OCI-LY7 (cell line): ENCODE data around the gene IL1RAPL1.

Source experiments
- EZH2phosphoT487 ChIP-seq: fragments of 200-600 bp; sonication (generic); IDR thresholded peaks from 2 replicates; pipeline ENCODE4 v1.6.1; 2018; ENCODE audit warnings: low read depth, borderline replicate concordance, mild to moderate bottlenecking, mixed run types, antibody characterized with exemption, low read length, moderate library complexity, mixed read lengths
- TF ChIP-seq, protein P1 (sequence below): fragments of 200-600 bp; sonication (generic); conservative IDR thresholded peaks from 2 replicates; pipeline ENCODE4 v1.5.1; 2014; ENCODE audit warnings: mild to moderate bottlenecking, antibody characterized with exemption, low read length, moderate library complexity, mixed read lengths

DNA sequence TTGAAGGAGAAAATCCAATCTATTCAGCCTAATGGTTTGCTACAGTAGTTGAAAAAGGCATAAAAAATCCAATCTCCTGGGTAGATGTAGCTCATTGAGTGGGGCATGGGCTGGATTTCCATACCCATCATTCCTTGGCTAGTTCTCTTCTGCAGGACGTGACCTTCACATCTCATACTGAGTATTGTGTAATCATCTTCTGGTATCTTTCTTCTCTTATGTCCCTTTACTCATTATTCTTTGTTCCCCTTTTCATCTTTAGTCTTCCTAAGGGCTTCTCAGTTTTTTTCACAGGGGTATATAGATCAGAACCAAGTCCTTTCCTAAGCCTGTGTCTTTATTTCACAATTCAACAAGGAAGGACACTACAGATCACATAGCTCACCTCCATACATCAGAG is 900.5 kb downstream of the IL1RAPL1 start:
- TF ChIP-seq EZH2phosphoT487, result no peak
- TF ChIP-seq, protein P1, sequence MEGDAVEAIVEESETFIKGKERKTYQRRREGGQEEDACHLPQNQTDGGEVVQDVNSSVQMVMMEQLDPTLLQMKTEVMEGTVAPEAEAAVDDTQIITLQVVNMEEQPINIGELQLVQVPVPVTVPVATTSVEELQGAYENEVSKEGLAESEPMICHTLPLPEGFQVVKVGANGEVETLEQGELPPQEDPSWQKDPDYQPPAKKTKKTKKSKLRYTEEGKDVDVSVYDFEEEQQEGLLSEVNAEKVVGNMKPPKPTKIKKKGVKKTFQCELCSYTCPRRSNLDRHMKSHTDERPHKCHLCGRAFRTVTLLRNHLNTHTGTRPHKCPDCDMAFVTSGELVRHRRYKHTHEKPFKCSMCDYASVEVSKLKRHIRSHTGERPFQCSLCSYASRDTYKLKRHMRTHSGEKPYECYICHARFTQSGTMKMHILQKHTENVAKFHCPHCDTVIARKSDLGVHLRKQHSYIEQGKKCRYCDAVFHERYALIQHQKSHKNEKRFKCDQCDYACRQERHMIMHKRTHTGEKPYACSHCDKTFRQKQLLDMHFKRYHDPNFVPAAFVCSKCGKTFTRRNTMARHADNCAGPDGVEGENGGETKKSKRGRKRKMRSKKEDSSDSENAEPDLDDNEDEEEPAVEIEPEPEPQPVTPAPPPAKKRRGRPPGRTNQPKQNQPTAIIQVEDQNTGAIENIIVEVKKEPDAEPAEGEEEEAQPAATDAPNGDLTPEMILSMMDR, result no peak
